Mesenchymal stem cell (in vitro differentiated cells and primary cell): ENCODE data around the gene SSC5D.

Experiments
- DNase-seq: peaks from one replicate; pipeline ENCODE4 v3.0.0-alpha.2; 2013
- H2AFZ ChIP-seq: one replicate; pipeline ENCODE4 v1.6.1; 2013; ENCODE audit warnings: low read depth, mild to moderate bottlenecking, control low read depth, inconsistent platforms, low read length, moderate library complexity
- H2AK5ac ChIP-seq: 2 replicates; pipeline ENCODE4 v1.6.1; 2013; ENCODE audit warnings: low read length, moderate library complexity, mild to moderate bottlenecking, inconsistent platforms; ENCODE audit not compliant: severe bottlenecking
- H2BK120ac ChIP-seq: one replicate; pipeline ENCODE4 v1.6.1; 2013; ENCODE audit warnings: low read depth, mild to moderate bottlenecking, inconsistent platforms, low read length, moderate library complexity
- H2BK12ac ChIP-seq, 2 experiments: one replicate each; pipeline ENCODE4 v1.6.1; 2013; ENCODE audit warnings: inconsistent platforms in 2 of 2, low read length in 2 of 2, mild to moderate bottlenecking in 2 of 2, moderate library complexity in 2 of 2, control low read depth in 1 of 2
- H2BK15ac ChIP-seq: one replicate; pipeline ENCODE4 v1.6.1; 2013; ENCODE audit warnings: mild to moderate bottlenecking, low read depth, inconsistent platforms; ENCODE audit not compliant: poor library complexity, severe bottlenecking
- H2BK5ac ChIP-seq: 2 replicates; pipeline ENCODE4 v1.6.1; 2013; ENCODE audit warnings: low read depth, mild to moderate bottlenecking, low read length, control low read depth, inconsistent platforms; ENCODE audit not compliant: poor library complexity, severe bottlenecking
- H3K14ac ChIP-seq, 2 experiments: one replicate each; pipeline ENCODE4 v1.6.1; 2013; ENCODE audit warnings: inconsistent platforms in 2 of 2, low read length in 2 of 2, control low read depth in 1 of 2, mild to moderate bottlenecking in 1 of 2, moderate library complexity in 1 of 2
- H3K18ac ChIP-seq, 2 experiments: one replicate each; pipeline ENCODE4 v1.6.1; 2013; ENCODE audit warnings: inconsistent platforms in 2 of 2, low read length in 2 of 2, control low read depth in 1 of 2, low read depth in 1 of 2, mild to moderate bottlenecking in 1 of 2
- H3K23ac ChIP-seq, 2 experiments: one replicate each; pipeline ENCODE4 v1.6.1; 2013; ENCODE audit warnings: inconsistent platforms in 2 of 2, low read length in 2 of 2, mild to moderate bottlenecking in 2 of 2, moderate library complexity in 2 of 2, control low read depth in 1 of 2
- H3K27ac ChIP-seq: 2 replicates; pipeline ENCODE4 v1.5.1; 2013; ENCODE audit warnings: mild to moderate bottlenecking, moderate library complexity, low read length, control low read depth, inconsistent platforms; ENCODE audit not compliant: poor library complexity, severe bottlenecking
- H3K27me3 ChIP-seq, 2 experiments: 2 replicates each; pipeline versions ENCODE4 v1.6.1 to v1.7.0; 2013; ENCODE audit warnings: low read length in 2 of 2, mild to moderate bottlenecking in 2 of 2, moderate library complexity in 2 of 2, control low read depth in 1 of 2, inconsistent platforms in 1 of 2; ENCODE audit not compliant: control insufficient read depth in 1 of 2, insufficient read depth in 1 of 2
- H3K36me3 ChIP-seq, 2 experiments: 2 replicates each; pipeline versions ENCODE4 v1.6.1 to v1.7.0; 2013; ENCODE audit warnings: low read length in 2 of 2, control low read depth in 1 of 2, inconsistent platforms in 1 of 2, low read depth in 1 of 2, mild to moderate bottlenecking in 1 of 2; ENCODE audit not compliant: insufficient read depth in 2 of 2, control insufficient read depth in 1 of 2
- H3K4ac ChIP-seq, 2 experiments: one replicate each; pipeline ENCODE4 v1.6.1; 2013; ENCODE audit warnings: inconsistent platforms in 2 of 2, low read length in 2 of 2, mild to moderate bottlenecking in 2 of 2, moderate library complexity in 2 of 2, control low read depth in 1 of 2, low read depth in 1 of 2
- H3K4me1 ChIP-seq: 2 replicates; pipeline ENCODE4 v1.6.1; 2013; ENCODE audit warnings: low read depth, low read length, control low read depth; ENCODE audit not compliant: control insufficient read depth, insufficient read depth
- H3K4me2 ChIP-seq: 2 replicates; pipeline ENCODE4 v1.6.1; 2013; ENCODE audit warnings: low read length, mild to moderate bottlenecking, inconsistent platforms; ENCODE audit not compliant: poor library complexity, severe bottlenecking
- H3K4me3 ChIP-seq, 2 experiments: 2 replicates each; pipeline versions ENCODE4 v1.5.1 to v1.7.0; 2013; ENCODE audit warnings: low read length in 2 of 2, mild to moderate bottlenecking in 2 of 2, control low read depth in 1 of 2, low read depth in 1 of 2; ENCODE audit not compliant: insufficient read depth in 1 of 2
- H3K79me1 ChIP-seq: replicated peaks from 2 replicates; pipeline ENCODE4 v1.6.1; 2013; ENCODE audit warnings: mild to moderate bottlenecking, control low read depth, low read length, inconsistent platforms; ENCODE audit not compliant: poor library complexity, severe bottlenecking
- H3K9ac ChIP-seq: 2 replicates; pipeline ENCODE4 v1.7.0; 2013; ENCODE audit warnings: mild to moderate bottlenecking, low read length, moderate library complexity
- H3K9me3 ChIP-seq: 2 replicates; pipeline ENCODE4 v1.7.0; 2013; ENCODE audit warnings: mild to moderate bottlenecking, low read length; ENCODE audit not compliant: control insufficient read depth
- H4K8ac ChIP-seq: one replicate; pipeline ENCODE4 v1.6.1; 2013; ENCODE audit warnings: inconsistent platforms, mild to moderate bottlenecking, low read length, moderate library complexity
- H4K91ac ChIP-seq: one replicate; pipeline ENCODE4 v1.6.1; 2013; ENCODE audit warnings: mild to moderate bottlenecking, low read length, inconsistent platforms
- WGBS: methylation state at CpG from one replicate; pipeline ENCODE4 v1.1.7; 2013; ENCODE audit warnings: mixed read lengths; 5-methylcytosine and 5-hydroxymethylcytosine counted together

The SSC5D gene

DNA sequence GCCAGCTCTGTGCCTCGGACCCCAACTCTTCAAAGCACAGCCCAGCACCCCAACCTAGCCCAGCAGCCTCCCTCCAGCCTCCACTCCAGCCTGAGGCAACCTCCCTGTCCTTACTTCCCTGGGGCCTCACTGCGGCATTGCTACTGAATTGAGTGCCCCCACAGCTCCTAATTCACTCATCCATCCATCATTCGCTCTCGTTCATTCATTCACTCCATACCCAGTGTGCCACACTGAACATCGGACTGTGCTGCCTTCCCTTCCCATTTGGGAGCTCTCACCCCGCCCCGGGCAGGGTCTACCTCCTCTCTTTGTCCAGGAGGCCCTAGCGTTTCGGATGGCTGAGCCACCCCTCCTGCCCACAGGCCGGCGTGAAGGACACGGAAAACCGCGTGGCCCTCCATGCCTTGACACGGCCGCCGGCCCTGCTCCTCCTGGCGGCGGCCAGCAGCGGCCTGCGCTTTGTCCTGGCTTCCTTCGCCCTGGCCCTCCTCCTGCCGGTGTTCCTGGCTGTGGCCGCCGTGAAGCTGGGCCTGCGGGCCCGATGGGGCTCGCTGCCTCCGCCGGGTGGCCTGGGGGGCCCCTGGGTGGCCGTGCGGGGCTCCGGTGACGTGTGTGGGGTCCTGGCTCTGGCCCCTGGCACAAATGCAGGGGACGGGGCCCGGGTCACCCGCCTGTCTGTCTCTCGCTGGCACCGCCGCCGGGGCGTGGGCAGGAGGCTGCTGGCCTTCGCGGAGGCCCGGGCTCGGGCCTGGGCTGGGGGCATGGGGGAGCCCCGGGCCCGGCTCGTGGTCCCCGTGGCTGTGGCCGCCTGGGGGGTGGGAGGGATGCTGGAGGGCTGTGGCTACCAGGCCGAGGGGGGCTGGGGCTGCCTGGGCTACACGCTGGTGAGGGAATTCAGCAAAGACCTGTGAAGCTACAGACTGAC is 1.9 kb upstream of the SSC5D start:
- Histone ChIP-seq H3K4me1 (peaks cover 70% of the 10 kb centered on the region), H3K14ac (peak overlapping the region in 1 of 2 experiments; percentile 64), H4K8ac (peak overlapping the region; percentile 86), H2BK120ac (peak overlapping the region; percentile 99), H2BK5ac (peak overlapping the region; percentile 66), H3K23ac (no peak overlapping the region), H4K91ac (peak overlapping the region; percentile 95), H3K36me3 (peaks cover 6 to 62% of the 10 kb centered on the region in 2 experiments), H3K4ac (peak overlapping the region; percentile 55 to 89), H2AFZ (no peak overlapping the region), H2AK5ac (peak overlapping the region; percentile 38), H3K4me3 (peak overlapping the region; percentile 72 to 78), H3K27ac (peak overlapping the region; percentile 95), H3K9ac (peak overlapping the region; percentile 86), H2BK12ac (peak overlapping the region; percentile 92 to 95), H3K9me3 (no peaks in the 10 kb centered on the region), H3K4me2 (peak overlapping the region; percentile 92), H3K79me1 (peaks cover 20% of the 10 kb centered on the region), H3K18ac (peak overlapping the region; percentile 88 to 91), H2BK15ac (peak overlapping the region; percentile 96), H3K27me3 (no peaks in the 10 kb centered on the region)
- 83% methylated on average over 52 of the region's 53 CpGs for WGBS
- no peak for DNase-seq

DNA sequence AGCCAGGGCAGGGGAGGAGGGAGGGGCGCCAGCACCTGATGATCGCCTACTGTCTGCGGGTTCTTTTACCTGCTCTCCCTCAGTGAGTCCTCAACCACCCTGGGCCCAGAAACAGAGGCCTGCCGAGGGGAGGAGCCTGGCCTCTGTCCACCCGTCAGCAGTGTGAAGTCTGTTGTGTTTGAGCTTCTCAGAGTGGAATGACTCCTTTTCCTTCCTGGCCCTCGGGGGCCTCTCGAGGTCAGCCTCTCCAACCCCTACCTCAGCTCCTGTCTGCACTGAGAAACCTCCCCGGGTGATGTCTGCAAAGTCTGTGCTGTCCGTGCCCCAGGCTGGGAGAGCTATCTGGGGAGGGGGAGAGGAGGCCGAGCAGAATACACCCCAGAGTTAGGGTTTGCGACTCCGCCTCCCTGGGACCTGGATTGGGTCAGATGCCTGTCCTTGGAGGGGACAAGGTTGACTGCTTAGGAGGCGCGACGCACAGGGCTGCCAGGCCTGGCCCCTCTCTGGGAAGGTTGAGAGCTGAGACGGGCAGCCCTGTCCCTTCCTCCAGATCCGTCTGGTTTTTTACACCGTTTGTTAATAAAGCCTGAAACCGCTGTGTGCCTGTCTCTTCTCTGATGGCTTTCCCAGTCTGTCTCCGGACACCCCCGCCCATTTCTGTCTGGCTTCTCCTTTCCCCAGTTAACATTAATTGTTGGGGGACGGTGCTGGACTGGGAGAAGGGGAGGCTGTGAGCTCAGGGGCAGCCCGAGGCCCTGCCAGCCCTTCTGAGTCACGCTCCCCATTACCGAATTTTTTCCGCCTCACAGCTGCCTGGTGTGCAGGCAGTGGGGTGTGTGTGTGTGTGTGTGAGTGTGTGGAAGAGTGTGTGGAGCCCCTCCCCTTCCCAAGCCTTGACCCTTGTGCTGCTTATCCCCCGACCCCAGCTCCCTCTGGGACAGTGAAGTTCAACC is 989 bp upstream of the SSC5D start:
- 3% methylated on average over 17 of the region's 27 CpGs for WGBS
- Histone ChIP-seq H3K9ac (peak overlapping the region; percentile 86), H2BK120ac (peak overlapping the region; percentile 98), H3K79me1 (peaks cover 19% of the 10 kb centered on the region), H2AK5ac (peak overlapping the region; percentile 87), H3K27me3 (no peaks in the 10 kb centered on the region), H3K23ac (peak overlapping the region in 1 of 2 experiments; percentile 35), H2BK5ac (peak overlapping the region; percentile 66), H2BK15ac (peak overlapping the region; percentile 96), H3K9me3 (no peaks in the 10 kb centered on the region), H3K4me1 (peaks cover 72% of the 10 kb centered on the region), H2BK12ac (peak overlapping the region; percentile 92 to 95), H2AFZ (no peak overlapping the region), H3K4ac (peak overlapping the region; percentile 88 to 89), H3K27ac (peak overlapping the region; percentile 95), H4K8ac (peak overlapping the region; percentile 86), H3K36me3 (peaks cover 6 to 62% of the 10 kb centered on the region in 2 experiments), H3K4me3 (peak overlapping the region; percentile 32 to 78), H3K18ac (peak overlapping the region; percentile 88 to 91), H4K91ac (peak overlapping the region; percentile 95), H3K14ac (peak overlapping the region in 1 of 2 experiments; percentile 64), H3K4me2 (peak overlapping the region; percentile 64)
- DNase-seq = peak; percentile 99

DNA sequence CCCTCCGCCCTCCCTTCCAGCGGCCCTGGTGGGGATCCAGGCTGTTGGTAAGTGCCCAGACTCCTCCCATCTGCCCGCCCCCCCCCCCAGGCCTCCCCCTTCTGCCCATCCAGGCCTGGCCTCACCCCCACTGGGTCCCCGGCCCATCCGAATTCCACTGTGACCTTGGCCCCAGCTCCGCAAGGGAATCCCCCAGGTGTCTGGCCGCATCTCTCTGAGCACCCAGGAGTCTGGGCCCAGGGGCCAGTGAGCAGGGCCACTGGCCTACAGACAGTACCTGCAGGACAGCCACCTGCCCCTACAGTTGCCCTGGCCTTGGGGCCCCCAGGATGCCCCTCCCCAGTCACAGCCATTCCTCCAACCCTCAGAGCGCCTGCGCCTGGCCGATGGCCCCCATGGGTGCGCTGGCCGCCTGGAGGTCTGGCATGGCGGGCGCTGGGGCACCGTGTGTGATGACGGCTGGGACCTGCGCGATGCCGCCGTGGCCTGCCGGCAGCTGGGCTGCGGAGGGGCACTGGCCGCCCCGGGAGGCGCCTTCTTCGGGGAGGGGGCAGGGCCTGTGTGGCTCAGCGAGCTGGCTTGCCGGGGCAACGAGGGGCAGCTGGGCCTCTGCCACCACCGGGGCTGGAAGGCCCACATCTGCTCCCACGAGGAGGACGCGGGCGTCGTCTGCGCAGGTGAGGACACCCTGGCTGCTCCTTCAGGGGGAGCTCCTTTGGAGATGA is 912 bp downstream of the SSC5D start:
- Histone ChIP-seq H4K91ac (peak overlapping the region; percentile 57), H3K79me1 (peaks cover 11% of the 10 kb centered on the region), H2AFZ (no peak overlapping the region), H3K4me1 (peaks cover 71% of the 10 kb centered on the region), H3K4ac (peak overlapping the region in 1 of 2 experiments; percentile 67), H4K8ac (peak overlapping the region; percentile 85), H3K4me3 (peak overlapping the region in 1 of 2 experiments; percentile 73), H3K36me3 (peaks cover 0 to 51% of the 10 kb centered on the region in 2 experiments), H3K14ac (no peak overlapping the region), H2BK12ac (peak overlapping the region in 1 of 2 experiments; percentile 80), H3K9me3 (no peaks in the 10 kb centered on the region), H2BK15ac (no peak overlapping the region), H3K18ac (peak overlapping the region; percentile 19 to 92), H2AK5ac (peak overlapping the region; percentile 82), H3K9ac (peak overlapping the region; percentile 89), H3K27ac (no peak overlapping the region), H3K4me2 (peak overlapping the region; percentile 46), H3K23ac (peak overlapping the region in 1 of 2 experiments; percentile 41), H3K27me3 (no peaks in the 10 kb centered on the region), H2BK5ac (no peak overlapping the region), H2BK120ac (peak overlapping the region; percentile 89)
- 83% methylated on average over 35 of the region's 36 CpGs for WGBS
- DNase-seq = no peak
